ENCODE data around the gene TEX26. TPM values are rescaled to one million over a fixed set of nuclear protein-coding genes. Genes with fewer than 3 reads are reported as not detected.

Gene TEX26
- total RNA-seq, 3 donors from 2014 or later, result not detected

- Mint-ChIP-seq H3K27me3 (ENCODE audit: low read depth) (peaks cover 33% of the 10 kb centered on the region), H3K36me3 (ENCODE audit: insufficient read depth) (no peaks in the 10 kb centered on the region), H3K4me3 (no peak overlapping the region), H3K9me3 (no peaks in the 10 kb centered on the region), H3K4me1 (ENCODE audit: low read depth) (peaks cover 7% of the 10 kb centered on the region)
- DNase-seq (no peak), ATAC-seq (no peak)
These were observed 3.5 kb upstream of the TEX26 start for GRCh38 chr13:30928978-30929377.

- H3K36me3 Mint-ChIP-seq (ENCODE audit: insufficient read depth), result no peaks in the 10 kb centered on the region
- no peaks in the 10 kb centered on the region for H3K4me1 Mint-ChIP-seq (ENCODE audit: low read depth)
- DNase-seq, result no peak
- H3K4me3 Mint-ChIP-seq, result no peak overlapping the region
- ATAC-seq, result no peak
- H3K27me3 Mint-ChIP-seq (ENCODE audit: low read depth), result peaks cover 41% of the 10 kb centered on the region
- peaks cover 11% of the 10 kb centered on the region for H3K9me3 Mint-ChIP-seq
These were observed 856 bp downstream of the TEX26 start for GRCh38 chr13:30933354-30933670.

- no peak for DNase-seq
- Mint-ChIP-seq H3K36me3 (ENCODE audit: insufficient read depth) (no peaks in the 10 kb centered on the region), H3K27me3 (ENCODE audit: low read depth) (peaks cover 37% of the 10 kb centered on the region), H3K4me3 (no peak overlapping the region), H3K9me3 (peaks cover 12% of the 10 kb centered on the region), H3K4me1 (ENCODE audit: low read depth) (no peaks in the 10 kb centered on the region)
- ATAC-seq, result no peak
These were observed 1.9 kb downstream of the TEX26 start for GRCh38 chr13:30934381-30934780.

GRCh38 chr13:30934803-30935202 is 2.3 kb downstream of the TEX26 start:
- no peaks in the 10 kb centered on the region for H3K4me1 Mint-ChIP-seq (ENCODE audit: low read depth)
- H3K27me3 Mint-ChIP-seq (ENCODE audit: low read depth), result peaks cover 36% of the 10 kb centered on the region
- peaks cover 12% of the 10 kb centered on the region for H3K9me3 Mint-ChIP-seq
- no peaks in the 10 kb centered on the region for H3K36me3 Mint-ChIP-seq (ENCODE audit: insufficient read depth)
- H3K4me3 Mint-ChIP-seq, result no peak overlapping the region
- DNase-seq (no peak), ATAC-seq (no peak)

- ATAC-seq, result no peak
- no peaks in the 10 kb centered on the region for H3K4me1 Mint-ChIP-seq (ENCODE audit: low read depth)
- H3K27me3 Mint-ChIP-seq (ENCODE audit: low read depth), result peaks cover 27% of the 10 kb centered on the region
- H3K36me3 Mint-ChIP-seq (ENCODE audit: insufficient read depth), result no peaks in the 10 kb centered on the region
- no peak overlapping the region for H3K4me3 Mint-ChIP-seq
- peaks cover 12% of the 10 kb centered on the region for H3K9me3 Mint-ChIP-seq
- no peak for DNase-seq
These were observed 4.5 kb downstream of the TEX26 start for GRCh38 chr13:30936971-30937370.

GRCh38 chr13:30943881-30944280 is 11.4 kb downstream of the TEX26 start:
- no peaks in the 10 kb centered on the region for H3K4me1 Mint-ChIP-seq (ENCODE audit: low read depth)
- H3K4me3 Mint-ChIP-seq, result no peak overlapping the region
- no peak for ATAC-seq
- H3K36me3 Mint-ChIP-seq (ENCODE audit: insufficient read depth), result no peaks in the 10 kb centered on the region
- H3K27me3 Mint-ChIP-seq (ENCODE audit: low read depth), result peaks cover 13% of the 10 kb centered on the region
- DNase-seq, result no peak
- peaks cover 9% of the 10 kb centered on the region for H3K9me3 Mint-ChIP-seq

- DNase-seq (no peak), ATAC-seq (no peak)
- Mint-ChIP-seq H3K36me3 (ENCODE audit: insufficient read depth) (no peaks in the 10 kb centered on the region), H3K4me1 (ENCODE audit: low read depth) (no peaks in the 10 kb centered on the region), H3K4me3 (no peak overlapping the region), H3K9me3 (peaks cover 12% of the 10 kb centered on the region), H3K27me3 (ENCODE audit: low read depth) (peaks cover 30% of the 10 kb centered on the region)
These were observed 24.9 kb downstream of the TEX26 start for GRCh38 chr13:30957258-30957943.

GRCh38 chr13:30959678-30960077 is 27.2 kb downstream of the TEX26 start:
- H3K4me3 Mint-ChIP-seq, result no peak overlapping the region
- H3K9me3 Mint-ChIP-seq, result peaks cover 12% of the 10 kb centered on the region
- peaks cover 30% of the 10 kb centered on the region for H3K27me3 Mint-ChIP-seq (ENCODE audit: low read depth)
- no peaks in the 10 kb centered on the region for H3K36me3 Mint-ChIP-seq (ENCODE audit: insufficient read depth)
- DNase-seq (no peak), ATAC-seq (no peak)
- no peaks in the 10 kb centered on the region for H3K4me1 Mint-ChIP-seq (ENCODE audit: low read depth)

- Mint-ChIP-seq H3K4me1 (ENCODE audit: low read depth) (no peaks in the 10 kb centered on the region), H3K36me3 (ENCODE audit: insufficient read depth) (no peaks in the 10 kb centered on the region), H3K9me3 (peaks cover 7% of the 10 kb centered on the region), H3K27me3 (ENCODE audit: low read depth) (peaks cover 26% of the 10 kb centered on the region), H3K4me3 (no peak overlapping the region)
- DNase-seq, result no peak
- no peak for ATAC-seq
These were observed 31.3 kb downstream of the TEX26 start for GRCh38 chr13:30963791-30964190.

GRCh38 chr13:30965380-30965779 is 32.9 kb downstream of the TEX26 start:
- Mint-ChIP-seq H3K27me3 (ENCODE audit: low read depth) (peaks cover 29% of the 10 kb centered on the region), H3K9me3 (no peaks in the 10 kb centered on the region), H3K4me3 (no peak overlapping the region), H3K36me3 (ENCODE audit: insufficient read depth) (no peaks in the 10 kb centered on the region), H3K4me1 (ENCODE audit: low read depth) (no peaks in the 10 kb centered on the region)
- ATAC-seq (no peak), DNase-seq (no peak)

- H3K9me3 Mint-ChIP-seq, result no peaks in the 10 kb centered on the region
- H3K4me1 Mint-ChIP-seq (ENCODE audit: low read depth), result no peaks in the 10 kb centered on the region
- H3K27me3 Mint-ChIP-seq (ENCODE audit: low read depth), result peaks cover 33% of the 10 kb centered on the region
These were observed 33.6 kb downstream of the TEX26 start for GRCh38 chr13:30966101-30966500.

GRCh38 chr13:30968846-30969245 is 36.4 kb downstream of the TEX26 start:
- H3K4me3 Mint-ChIP-seq, result no peak overlapping the region
- H3K27me3 Mint-ChIP-seq (ENCODE audit: low read depth), result peaks cover 34% of the 10 kb centered on the region
- no peak for ATAC-seq
- DNase-seq, result no peak
- no peaks in the 10 kb centered on the region for H3K36me3 Mint-ChIP-seq (ENCODE audit: insufficient read depth)
- H3K4me1 Mint-ChIP-seq (ENCODE audit: low read depth), result no peaks in the 10 kb centered on the region
- H3K9me3 Mint-ChIP-seq, result no peaks in the 10 kb centered on the region

More at GRCh38 chr13:30966101-30966500, 33.6 kb downstream of the TEX26 start:
- DNase-seq (no peak), ATAC-seq (no peak)
- Mint-ChIP-seq H3K36me3 (ENCODE audit: insufficient read depth) (no peaks in the 10 kb centered on the region), H3K4me3 (no peak overlapping the region)

GRCh38 chr13:30971575-30971974 is 39.1 kb downstream of the TEX26 start:
- H3K27me3 Mint-ChIP-seq (ENCODE audit: low read depth), result peaks cover 30% of the 10 kb centered on the region

GRCh38 chr13:30972888-30973377 is 40.5 kb downstream of the TEX26 start:
- no peak for DNase-seq
- H3K9me3 Mint-ChIP-seq, result no peaks in the 10 kb centered on the region
- no peak for ATAC-seq
- H3K4me3 Mint-ChIP-seq, result no peak overlapping the region
- H3K36me3 Mint-ChIP-seq (ENCODE audit: insufficient read depth), result no peaks in the 10 kb centered on the region
- peaks cover 27% of the 10 kb centered on the region for H3K27me3 Mint-ChIP-seq (ENCODE audit: low read depth)
- no peaks in the 10 kb centered on the region for H3K4me1 Mint-ChIP-seq (ENCODE audit: low read depth)

More at GRCh38 chr13:30971575-30971974, 39.1 kb downstream of the TEX26 start:
- H3K9me3 Mint-ChIP-seq, result no peaks in the 10 kb centered on the region
- no peaks in the 10 kb centered on the region for H3K4me1 Mint-ChIP-seq (ENCODE audit: low read depth)
- no peak overlapping the region for H3K4me3 Mint-ChIP-seq
- no peak for DNase-seq
- no peaks in the 10 kb centered on the region for H3K36me3 Mint-ChIP-seq (ENCODE audit: insufficient read depth)
- no peak for ATAC-seq

GRCh38 chr13:30974350-30974749 is 41.9 kb downstream of the TEX26 start:
- Mint-ChIP-seq H3K4me3 (no peak overlapping the region), H3K4me1 (ENCODE audit: low read depth) (no peaks in the 10 kb centered on the region), H3K9me3 (no peaks in the 10 kb centered on the region), H3K36me3 (ENCODE audit: insufficient read depth) (no peaks in the 10 kb centered on the region), H3K27me3 (ENCODE audit: low read depth) (peaks cover 18% of the 10 kb centered on the region)
- no peak for DNase-seq
- ATAC-seq, result no peak

All from activated T-cell treated with anti-CD3 and anti-CD28 coated beads, Interleukin-2, amount 50 U/mL, for 4 hours (primary cell).